HG03571 (cell line): ENCODE measurements around the gene HOXA13.

Experiments
- ATAC-seq: cut with Tn5 transposase; IDR thresholded peaks from one replicate; pipeline ENCODE4 v1.9.1; 2021; ENCODE audit not compliant: unreplicated experiment

The HOXA13 gene

GRCh38 chr7:27199849-27200760, at the start of gene HOXA13:
Gene HOXA13 (minus strand): TSS chr7:27200091. CDS start chr7:27200077, 14 bp downstream.
- ATAC-seq: no peak

DNA sequence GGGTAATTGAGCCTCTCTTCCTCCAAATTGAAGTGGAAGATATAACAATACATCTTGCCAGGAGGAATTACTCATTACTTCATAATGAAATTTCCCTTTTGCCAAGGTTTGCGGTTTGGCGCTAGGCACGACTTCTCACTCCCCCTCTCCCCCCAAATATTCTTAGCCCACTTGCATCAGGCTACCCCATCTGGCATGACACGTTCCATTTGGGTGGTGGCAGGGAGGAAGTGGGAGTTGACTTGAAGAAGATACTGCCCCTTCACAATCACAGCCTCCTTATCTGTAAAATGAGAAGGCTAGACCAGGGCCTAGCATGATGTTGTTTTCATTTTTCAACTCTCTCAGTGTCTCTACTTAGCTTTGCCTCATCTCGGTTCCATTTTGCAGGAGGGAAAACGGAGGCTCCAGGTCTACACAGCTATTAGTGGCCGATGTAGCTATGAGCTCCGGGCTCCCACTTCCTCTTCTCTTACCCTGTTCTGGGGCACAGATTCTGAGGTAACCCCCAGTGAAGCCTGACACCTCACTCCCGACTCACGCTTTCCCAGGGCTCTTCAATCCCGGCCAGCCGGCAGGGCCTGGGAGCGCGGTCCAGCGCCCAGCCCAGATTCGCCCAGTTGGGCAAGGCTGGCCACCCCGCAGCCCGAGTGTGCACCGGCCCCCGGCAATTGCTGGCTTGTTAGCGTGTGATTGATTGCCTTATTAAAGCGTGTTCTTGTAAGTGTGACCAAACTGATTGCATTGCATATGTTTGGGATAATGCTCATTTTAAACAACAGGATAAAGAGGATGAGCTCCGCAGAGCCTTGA, 49.2 kb upstream of the HOXA13 start:
- ATAC-seq: no peak

GRCh38 chr7:27248427-27248806, 48.5 kb upstream of the HOXA13 start:
- ATAC-seq: no peak

DNA sequence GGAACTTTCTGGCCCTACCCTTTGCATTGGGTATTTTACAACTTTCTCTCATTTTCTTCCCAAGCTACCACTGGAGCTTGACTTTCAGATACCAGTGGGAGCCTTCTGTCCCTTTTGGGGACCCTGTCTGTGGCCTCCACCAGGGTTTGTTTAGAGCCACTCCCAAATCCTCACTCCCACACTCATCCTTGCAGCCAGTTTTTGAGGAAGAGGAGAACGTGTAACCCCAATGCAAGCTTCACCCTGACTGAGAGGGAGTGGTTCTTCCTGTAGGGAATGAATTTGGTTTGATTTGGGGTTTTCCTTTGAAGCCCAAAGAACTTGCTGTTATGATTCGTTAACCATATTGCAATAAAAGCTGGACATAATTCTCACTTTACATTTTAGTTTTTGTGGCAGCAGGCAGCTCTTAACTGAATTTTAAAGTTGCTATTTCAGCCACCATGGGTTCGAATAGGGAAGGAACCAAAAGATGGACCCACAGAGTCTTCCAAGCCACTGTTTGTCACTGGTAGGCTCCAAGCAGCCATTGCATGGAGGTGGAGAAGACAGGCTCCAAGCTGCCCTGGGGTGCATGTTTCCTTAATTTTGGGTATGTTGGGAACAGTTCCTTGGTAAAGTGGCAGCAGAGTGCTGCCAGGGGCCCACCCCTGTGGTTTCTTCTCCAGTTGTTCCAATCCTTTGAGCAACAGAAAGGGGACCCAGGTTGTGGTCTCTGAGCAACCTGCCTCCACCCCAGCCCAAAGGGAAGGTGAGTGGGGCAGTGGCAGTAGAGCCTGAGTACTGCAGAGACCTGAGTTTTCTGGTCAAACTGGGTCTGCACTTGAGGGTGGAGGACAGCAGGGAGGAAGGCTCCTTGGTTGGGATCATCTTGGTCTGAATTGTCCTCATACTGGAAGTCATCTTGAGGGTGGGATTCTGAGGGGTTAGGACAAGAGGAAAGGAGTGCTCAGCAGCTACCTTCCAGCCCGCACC, 47.8 kb upstream of the HOXA13 start:
- no peak for ATAC-seq

GRCh38 chr7:27247000-27247399, 47.1 kb upstream of the HOXA13 start:
- no peak for ATAC-seq

DNA sequence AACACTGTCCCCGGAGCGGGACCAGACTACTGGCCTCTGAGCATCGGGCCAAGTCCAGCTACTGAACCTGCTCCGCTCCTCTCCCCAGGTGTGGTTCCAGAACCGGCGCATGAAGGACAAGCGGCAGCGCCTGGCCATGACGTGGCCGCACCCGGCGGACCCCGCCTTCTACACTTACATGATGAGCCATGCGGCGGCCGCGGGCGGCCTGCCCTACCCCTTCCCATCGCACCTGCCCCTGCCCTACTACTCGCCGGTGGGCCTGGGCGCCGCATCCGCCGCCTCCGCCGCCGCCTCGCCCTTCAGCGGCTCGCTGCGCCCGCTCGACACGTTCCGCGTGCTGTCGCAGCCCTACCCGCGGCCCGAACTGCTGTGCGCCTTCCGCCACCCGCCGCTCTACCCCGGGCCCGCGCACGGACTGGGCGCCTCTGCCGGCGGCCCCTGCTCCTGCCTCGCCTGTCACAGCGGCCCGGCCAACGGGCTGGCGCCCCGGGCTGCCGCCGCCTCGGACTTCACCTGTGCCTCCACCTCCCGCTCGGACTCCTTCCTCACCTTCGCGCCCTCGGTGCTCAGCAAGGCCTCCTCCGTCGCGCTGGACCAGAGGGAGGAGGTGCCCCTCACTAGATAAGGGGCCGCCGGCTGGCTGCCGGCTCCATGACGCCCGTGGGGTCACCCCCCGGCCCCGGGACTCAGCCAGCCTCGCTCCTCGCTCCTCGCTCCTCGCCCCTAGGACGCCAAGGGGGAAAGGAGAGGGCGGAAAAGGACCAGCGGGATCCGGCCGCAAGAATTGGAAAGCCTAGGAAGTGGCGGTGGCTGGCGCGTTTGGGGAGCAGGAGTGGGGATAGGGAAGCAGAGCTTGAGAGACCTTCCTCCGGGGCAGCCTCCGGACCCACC, 46.2 kb upstream of the HOXA13 start:
- no peak for ATAC-seq

DNA sequence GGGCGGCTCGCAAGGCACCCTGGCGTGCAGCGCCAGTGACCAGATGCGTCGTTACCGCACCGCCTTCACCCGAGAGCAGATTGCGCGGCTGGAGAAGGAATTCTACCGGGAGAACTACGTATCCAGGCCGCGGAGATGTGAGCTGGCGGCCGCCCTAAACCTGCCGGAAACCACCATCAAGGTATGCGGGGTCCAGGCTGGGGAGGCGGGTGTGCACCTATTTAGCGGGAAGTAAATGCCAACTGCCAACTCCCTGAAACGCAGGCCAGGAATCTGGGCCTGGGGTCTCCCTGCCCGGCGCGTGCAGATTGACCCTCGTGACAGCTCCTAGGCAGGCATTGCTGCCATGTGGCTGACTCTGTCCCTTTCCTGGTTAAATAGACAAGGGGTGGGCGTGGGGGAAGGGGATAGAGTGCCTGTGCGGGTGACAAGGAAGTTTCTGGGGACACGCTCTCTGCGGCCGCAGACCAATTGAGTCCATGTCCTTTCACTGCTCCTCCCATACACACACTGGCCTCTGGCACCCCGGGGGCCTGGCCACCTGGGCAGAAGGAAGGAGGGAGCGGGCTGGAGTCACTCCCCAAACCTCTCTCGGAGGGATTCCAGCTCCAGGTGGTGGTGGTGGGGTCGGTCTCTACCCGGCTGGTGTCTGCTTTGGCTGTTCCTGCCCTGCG, 45.4 kb upstream of the HOXA13 start:
- ATAC-seq: no peak

DNA sequence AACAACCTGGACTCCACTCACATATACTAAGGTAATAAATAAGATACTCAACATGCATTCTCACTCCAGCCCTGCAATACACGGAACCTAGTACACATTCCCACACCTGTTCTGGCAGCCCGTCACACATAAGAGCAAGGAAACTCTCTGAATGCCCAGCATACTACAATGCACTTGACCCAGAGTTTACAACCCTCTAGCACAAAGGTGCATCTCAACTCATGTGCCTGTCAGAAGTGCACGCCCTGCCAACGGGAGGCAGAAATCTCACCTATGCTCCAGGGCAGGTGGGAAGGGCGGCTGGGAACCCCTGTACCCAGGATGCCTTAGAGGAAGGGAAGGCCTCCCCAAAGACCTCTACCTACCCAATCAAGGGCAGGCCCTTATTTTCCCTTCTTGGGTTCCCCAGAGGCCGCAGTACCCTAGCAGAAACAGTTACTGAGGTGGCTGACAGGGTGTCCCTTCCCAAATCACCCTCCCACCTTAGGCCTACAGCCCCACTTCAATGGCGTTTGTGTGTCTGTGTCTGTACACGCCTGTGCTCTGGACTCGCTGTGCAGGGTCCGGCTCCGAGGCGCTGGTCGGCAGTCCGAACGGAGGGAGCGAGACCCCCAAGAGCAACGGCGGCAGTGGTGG, 44.7 kb upstream of the HOXA13 start:
- ATAC-seq: no peak

DNA sequence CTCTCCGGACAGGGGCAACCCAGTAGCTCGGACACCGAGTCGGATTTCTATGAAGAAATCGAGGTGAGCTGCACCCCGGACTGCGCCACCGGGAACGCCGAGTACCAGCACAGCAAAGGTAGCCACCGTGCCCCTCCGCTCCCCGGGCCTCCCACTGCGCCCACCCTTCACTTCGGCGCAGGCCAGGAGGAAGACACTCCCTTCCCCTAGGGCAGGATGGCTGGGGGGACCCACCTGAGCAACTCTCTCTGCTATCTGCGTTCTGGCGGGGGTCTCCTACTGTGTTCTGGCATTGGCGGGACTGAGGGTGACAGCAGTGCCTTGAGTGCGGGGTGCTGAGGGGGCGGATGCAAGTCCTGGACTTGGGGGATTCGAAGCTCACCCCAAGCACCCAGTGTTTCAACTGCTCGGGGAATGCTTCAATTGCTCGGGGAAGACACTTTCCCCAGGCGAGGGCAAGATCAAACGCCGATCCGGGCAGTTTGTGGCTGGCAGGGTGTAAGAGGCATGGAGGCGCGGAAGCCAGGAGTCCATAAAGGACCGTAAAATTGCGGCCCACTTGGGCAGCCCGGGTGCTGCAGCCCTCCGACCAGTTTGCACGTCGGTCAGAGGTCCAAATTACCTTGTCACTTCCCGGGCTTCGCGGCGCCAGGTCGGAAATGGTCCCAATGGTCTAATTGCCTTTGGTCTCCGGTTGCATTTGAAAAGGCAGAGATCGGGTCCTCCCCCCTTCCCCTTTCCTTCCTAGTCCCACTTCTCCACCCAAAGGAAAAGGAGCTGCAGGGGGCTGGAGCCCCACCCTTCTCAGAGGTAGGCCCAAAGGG, 43.7 kb upstream of the HOXA13 start:
- ATAC-seq: no peak

GRCh38 chr7:27242555-27243339, 42.9 kb upstream of the HOXA13 start, which contains the start of gene EVX1:
Gene EVX1 (plus strand): TSS chr7:27242802. CDS start chr7:27243031, 229 bp downstream.
- no peak for ATAC-seq

GRCh38 chr7:27242154-27242553, 42.3 kb upstream of the HOXA13 start:
- no peak for ATAC-seq

DNA sequence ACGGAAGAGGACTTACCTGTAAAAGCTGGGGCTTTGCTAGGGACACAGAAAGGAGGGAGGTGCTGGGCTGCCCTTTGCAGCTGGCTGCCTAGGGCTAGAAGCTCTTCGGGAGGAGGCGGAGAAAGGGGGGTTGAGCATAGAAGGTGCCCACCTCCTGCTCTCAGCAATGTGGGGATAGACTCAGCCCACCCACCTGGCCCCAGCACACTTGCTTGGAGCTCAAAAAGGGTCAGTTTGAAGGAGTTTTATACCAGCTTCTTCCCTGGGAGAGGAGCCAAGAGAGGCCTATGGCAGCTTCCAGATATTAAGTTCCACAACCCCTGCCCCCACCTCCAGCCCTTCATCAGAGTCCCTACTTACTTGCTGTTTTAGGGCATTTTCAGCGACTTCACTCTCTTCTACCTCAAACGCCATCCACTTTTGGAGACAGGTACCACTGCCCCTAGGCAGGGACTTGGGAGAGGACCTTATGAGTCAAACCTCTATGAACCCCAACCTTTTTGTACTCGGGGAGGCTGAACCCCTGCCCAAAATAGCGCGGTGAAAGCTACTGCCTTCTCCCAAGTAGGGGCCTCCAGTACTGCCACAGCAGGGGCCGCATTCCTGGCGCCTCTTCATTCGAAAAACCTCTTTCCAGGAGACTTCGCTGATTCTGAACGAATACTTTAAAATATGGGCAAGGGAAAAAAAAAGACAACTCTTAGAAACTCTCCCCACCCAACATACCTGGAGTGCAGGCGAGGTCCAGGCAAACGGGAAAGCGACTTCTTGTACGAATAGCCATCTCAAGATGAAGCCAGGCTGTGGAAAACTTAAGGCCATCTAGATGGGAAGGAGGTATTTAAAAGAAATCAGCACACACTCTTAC, 41.5 kb upstream of the HOXA13 start:
- no peak for ATAC-seq

GRCh38 chr7:27240015-27240731, 40.3 kb upstream of the HOXA13 start:
- ATAC-seq: no peak

DNA sequence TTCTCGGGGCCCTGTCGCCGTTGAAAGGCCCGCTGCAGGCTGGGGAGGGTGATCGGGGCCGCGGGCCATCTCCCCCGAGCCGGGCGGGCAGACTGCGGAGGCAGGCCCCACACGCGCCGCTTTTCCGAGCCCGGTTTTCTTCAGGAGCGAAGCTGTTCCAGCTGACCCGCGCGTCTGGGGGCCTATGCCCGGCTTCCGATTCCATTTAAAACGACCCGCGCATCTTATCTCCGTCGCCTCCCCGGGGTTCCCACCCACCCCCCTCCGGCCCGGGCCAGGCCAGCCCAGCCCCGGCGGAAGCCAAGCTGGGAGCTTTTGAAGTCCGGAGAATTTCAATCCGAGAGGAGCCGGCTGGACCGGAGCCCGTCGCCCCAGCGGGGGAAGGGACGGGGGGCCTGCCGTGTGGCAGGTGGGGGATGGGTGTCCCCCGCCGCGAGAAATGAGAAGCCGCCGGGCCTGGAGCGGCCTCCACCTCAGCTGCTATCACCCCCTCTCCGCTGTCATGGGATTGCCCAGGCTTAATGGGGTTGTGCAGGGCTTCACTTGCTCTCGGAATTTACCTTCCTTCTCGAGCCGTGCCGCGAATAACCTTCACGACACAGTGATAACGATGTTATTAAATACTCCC, 39.6 kb upstream of the HOXA13 start:
- no peak for ATAC-seq

DNA sequence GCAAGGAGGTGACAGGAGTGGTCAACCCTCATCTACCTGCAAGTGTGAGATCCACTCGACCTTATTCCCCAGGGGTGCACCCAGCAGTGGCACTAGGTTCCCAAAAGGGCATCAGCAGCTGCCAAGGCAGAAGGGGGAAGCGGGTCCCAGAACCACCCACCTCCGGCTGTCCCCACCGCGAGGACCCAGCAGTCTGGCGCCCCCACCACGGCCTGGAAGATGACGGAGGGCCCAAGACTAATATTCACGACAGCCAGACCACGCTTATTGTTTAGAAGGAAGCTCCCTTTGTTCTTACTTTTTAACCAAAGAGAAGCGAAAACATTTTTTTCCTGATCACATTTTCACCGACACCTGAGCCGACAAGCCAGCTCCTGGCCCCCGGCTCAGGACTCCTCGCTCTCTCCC, 39.1 kb upstream of the HOXA13 start:
- ATAC-seq: no peak
